Sigmoid colon (tissue), 4 donors: Measurements from ENCODE around the gene MAP3K14.

Source experiments
- CTCF ChIP-seq, 4 experiments: fragments of 450-650 bp in 3 of 4; fragments of 200-600 bp in 1 of 4; IDR thresholded peaks; one replicate each; pipeline ENCODE4 v1.5.1; 2016 to 2019; ENCODE audit warnings: antibody characterized with exemption in 4 of 4, mild to moderate bottlenecking in 3 of 4, moderate library complexity in 2 of 4
- EP300 ChIP-seq, 4 donors: sonication (generic); formaldehyde crosslinking; IDR thresholded peaks; one replicate each; pipeline ENCODE4 v1.6.1; 2017; ENCODE audit warnings: antibody characterized with exemption in 4 of 4
- POLR2AphosphoS5 ChIP-seq, 4 donors: sonication (generic); formaldehyde crosslinking; IDR thresholded peaks; one replicate each; pipeline ENCODE4 v1.6.1; 2017; ENCODE audit warnings: antibody characterized with exemption in 4 of 4

GRCh38 chr17:45310380-45311324 lies 6.2 kb downstream of the MAP3K14 start:
- TF ChIP-seq CTCF (IDR thresholded peaks at IDR 0.05): no peak
- no peak for TF ChIP-seq EP300 (IDR thresholded peaks at IDR 0.05)
- TF ChIP-seq POLR2AphosphoS5 (IDR thresholded peaks at IDR 0.05): no peak
